GM18526 (cell line): Measurements from ENCODE around the gene PXN.

ENCODE experiments used
- POLR2A ChIP-seq: IDR thresholded peaks from 3 replicates; pipeline ENCODE4 v1.6.1; 2011; ENCODE audit not compliant: insufficient read length; ENCODE audit errors: extremely low read depth

The PXN gene

GRCh38 chr12:120235369-120236323, 29.9 kb downstream of the PXN start:
- no peak for TF ChIP-seq POLR2A

GRCh38 chr12:120234643-120235368, 30.7 kb downstream of the PXN start:
- TF ChIP-seq POLR2A = no peak

GRCh38 chr12:120231316-120232011, 34.1 kb downstream of the PXN start:
- no peak for TF ChIP-seq POLR2A

- no peak for TF ChIP-seq POLR2A
These were observed 34.6 kb downstream of the PXN start for GRCh38 chr12:120230974-120231315.

GRCh38 chr12:120230326-120230973, 35.1 kb downstream of the PXN start:
- no peak for TF ChIP-seq POLR2A

GRCh38 chr12:120229487-120230325, 35.8 kb downstream of the PXN start:
- TF ChIP-seq POLR2A = no peak

- TF ChIP-seq POLR2A = no peak
These were observed 36.5 kb downstream of the PXN start for GRCh38 chr12:120229071-120229486.

- no peak for TF ChIP-seq POLR2A
These were observed 37.0 kb downstream of the PXN start for GRCh38 chr12:120228291-120229070.

GRCh38 chr12:120228041-120228290, 37.6 kb downstream of the PXN start:
- TF ChIP-seq POLR2A = no peak

- no peak for TF ChIP-seq POLR2A
These were observed 38.1 kb downstream of the PXN start for GRCh38 chr12:120227233-120228040.

GRCh38 chr12:120225852-120226640, 39.5 kb downstream of the PXN start:
- no peak for TF ChIP-seq POLR2A

- TF ChIP-seq POLR2A = no peak
These were observed 40.4 kb downstream of the PXN start for GRCh38 chr12:120225200-120225558.
